GM12801 (cell line): ENCODE results near the gene KIF26A.

Experiments
- TF ChIP-seq, protein P1 (sequence below): IDR thresholded peaks from one replicate; pipeline ENCODE4 v1.5.1; 2011; ENCODE audit warnings: control low read depth; ENCODE audit not compliant: insufficient read length; ENCODE audit errors: extremely low read depth

KIF26A gene

DNA sequence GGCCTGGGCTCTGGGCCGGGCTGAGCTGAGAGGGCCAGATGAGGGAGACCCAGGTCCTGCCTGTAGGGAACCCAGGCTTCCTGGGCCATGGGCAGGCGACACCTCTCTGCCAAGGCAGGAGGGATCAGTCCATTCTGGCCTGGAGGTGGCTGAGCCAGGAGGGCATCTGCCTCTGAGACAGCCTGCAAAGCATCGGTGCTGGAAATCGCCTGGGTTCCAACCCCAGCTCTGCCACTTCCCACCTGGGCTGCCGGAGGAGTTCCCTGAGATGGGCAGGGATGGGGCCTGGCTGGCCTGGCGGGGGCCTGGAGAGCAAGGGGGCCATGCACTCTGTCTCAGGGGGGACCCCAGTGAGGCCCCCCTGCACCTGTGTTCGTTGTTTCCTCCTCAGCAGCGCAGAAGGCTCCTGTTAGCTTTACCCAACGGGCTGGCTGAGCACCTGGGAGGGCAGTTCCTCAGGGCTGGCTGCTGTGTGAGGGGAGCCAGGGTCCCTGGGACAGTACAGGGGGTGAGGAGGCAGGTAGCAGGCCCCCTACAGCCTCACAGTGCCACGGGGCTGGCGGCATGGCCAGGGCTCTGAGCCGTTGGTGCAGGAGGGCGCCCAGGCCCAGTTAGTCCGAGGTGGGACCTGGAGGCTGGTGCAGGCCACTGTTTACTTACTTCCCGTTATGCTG is 50.5 kb downstream of the KIF26A start:
- TF ChIP-seq, protein P1, sequence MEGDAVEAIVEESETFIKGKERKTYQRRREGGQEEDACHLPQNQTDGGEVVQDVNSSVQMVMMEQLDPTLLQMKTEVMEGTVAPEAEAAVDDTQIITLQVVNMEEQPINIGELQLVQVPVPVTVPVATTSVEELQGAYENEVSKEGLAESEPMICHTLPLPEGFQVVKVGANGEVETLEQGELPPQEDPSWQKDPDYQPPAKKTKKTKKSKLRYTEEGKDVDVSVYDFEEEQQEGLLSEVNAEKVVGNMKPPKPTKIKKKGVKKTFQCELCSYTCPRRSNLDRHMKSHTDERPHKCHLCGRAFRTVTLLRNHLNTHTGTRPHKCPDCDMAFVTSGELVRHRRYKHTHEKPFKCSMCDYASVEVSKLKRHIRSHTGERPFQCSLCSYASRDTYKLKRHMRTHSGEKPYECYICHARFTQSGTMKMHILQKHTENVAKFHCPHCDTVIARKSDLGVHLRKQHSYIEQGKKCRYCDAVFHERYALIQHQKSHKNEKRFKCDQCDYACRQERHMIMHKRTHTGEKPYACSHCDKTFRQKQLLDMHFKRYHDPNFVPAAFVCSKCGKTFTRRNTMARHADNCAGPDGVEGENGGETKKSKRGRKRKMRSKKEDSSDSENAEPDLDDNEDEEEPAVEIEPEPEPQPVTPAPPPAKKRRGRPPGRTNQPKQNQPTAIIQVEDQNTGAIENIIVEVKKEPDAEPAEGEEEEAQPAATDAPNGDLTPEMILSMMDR: no peak

- TF ChIP-seq, protein P1: no peak
Measured at GRCh38 chr14:104189629-104190335, 51.4 kb downstream of the KIF26A start.

- TF ChIP-seq, protein P1: no peak
Measured at GRCh38 chr14:104190396-104191000, 52.1 kb downstream of the KIF26A start.

DNA sequence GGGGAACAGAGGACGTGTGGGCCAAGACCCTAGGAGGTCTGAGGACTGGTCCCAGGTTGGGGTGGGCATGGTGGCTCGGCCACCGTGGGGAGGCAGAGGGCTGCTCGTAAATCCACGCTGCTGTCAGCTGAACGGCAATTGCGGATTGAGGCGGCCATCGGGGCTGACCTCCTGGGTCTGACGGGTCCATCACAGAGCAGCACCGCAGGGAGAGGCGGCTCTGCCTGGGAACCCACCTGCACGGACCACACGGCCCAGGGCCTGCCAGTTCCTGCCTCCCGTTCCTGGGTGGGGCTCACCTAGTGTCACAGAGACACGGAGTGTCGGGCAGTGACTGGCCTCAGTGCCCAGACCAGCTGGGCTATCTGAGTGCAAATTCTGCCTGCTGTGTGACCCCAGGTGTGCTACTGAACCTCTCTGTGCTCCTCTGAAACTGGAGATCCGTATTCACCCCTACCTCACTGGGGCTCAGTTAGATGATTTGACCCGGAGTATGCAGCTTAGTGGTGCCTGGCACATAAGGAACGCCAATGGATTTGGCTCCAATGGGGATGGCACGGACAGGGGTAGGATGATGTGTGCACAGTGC is 53.1 kb downstream of the KIF26A start:
- TF ChIP-seq, protein P1: no peak

- TF ChIP-seq, protein P1: no peak
Measured at GRCh38 chr14:104192146-104192882, 53.9 kb downstream of the KIF26A start.

DNA sequence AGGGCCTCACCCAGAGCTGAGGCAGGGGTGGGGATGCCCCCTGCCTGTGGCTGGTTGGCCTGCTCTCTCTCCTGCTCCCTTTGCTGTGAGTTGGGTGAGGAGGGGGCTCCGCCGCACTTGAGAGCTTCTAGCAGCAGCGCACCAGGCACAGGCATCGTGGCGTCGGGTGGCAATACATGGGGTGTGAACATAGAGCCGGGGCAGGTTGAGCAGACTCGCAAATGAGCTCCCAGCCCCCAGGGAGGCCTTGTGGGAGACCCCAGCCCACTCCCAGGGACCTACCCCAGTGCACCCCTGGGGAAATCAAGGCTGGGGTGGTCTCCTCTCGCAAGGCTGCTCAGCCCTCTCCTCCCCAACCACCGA is 54.5 kb downstream of the KIF26A start:
- TF ChIP-seq, protein P1: no peak

DNA sequence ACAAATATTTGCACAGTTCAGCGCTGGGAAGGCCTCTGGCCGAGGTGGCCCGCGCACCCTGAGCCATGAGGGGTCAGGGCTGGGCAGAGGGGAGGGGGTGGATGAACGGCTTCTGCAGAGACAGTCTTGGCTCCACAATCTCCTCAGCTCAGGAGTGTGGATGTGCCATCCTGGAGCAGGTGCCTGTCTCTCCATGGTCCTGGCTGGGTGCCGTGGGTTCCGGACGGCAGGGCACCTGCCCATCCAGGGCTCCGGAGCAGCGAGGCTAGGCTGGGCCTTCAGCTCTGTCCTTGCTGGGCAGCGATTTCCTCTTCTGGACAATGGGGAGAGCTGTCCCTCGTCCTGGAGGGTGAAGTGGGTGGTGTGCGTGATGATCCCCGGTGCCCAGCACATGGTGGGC is 55.6 kb downstream of the KIF26A start:
- TF ChIP-seq, protein P1: no peak
